HL-60 (cell line): ENCODE results near the gene SLC37A2.

ENCODE experiments used
- DNase-seq, 2 experiments: peaks; one replicate each; pipeline ENCODE4 v3.0.0-alpha.2; 2010 to 2020; ENCODE audit warnings: low read depth in 1 of 2, low spot score in 1 of 2
- H3K27ac ChIP-seq: fragments of 250-450 bp; sonication (Bioruptor Pico); replicated peaks from 2 replicates; pipeline ENCODE4 v1.5.1; 2020; ENCODE audit warnings: mild to moderate bottlenecking, moderate library complexity
- H3K27me3 ChIP-seq: fragments of 250-450 bp; sonication (Bioruptor Pico); 2 replicates; pipeline ENCODE4 v1.5.1; 2021; ENCODE audit warnings: mild to moderate bottlenecking, moderate library complexity; ENCODE audit not compliant: insufficient read depth, poor library complexity, severe bottlenecking
- H3K4me3 ChIP-seq: replicated peaks from 2 replicates; pipeline ENCODE4 v1.5.1; 2011; ENCODE audit warnings: mild to moderate bottlenecking, control low read depth, low read length; ENCODE audit not compliant: insufficient read depth
- CTCF ChIP-seq: IDR thresholded peaks from one replicate; pipeline ENCODE4 v1.5.1; 2011; ENCODE audit warnings: low read length, control low read depth, inconsistent platforms; ENCODE audit not compliant: insufficient read depth
- GABPA ChIP-seq: IDR thresholded peaks from 2 replicates; pipeline ENCODE4 v1.6.1; 2012; ENCODE audit warnings: low read depth
- POLR2AphosphoS5 ChIP-seq: IDR thresholded peaks from 2 replicates; pipeline ENCODE4 v1.6.1; 2012; ENCODE audit warnings: low read depth
- SPI1 ChIP-seq: IDR thresholded peaks from 2 replicates; pipeline ENCODE4 v1.6.1; 2012; ENCODE audit warnings: low read depth, mild to moderate bottlenecking, borderline replicate concordance
- TF ChIP-seq, protein P1 (sequence below): IDR thresholded peaks from 2 replicates; pipeline ENCODE4 v1.6.1; 2012; ENCODE audit warnings: low read depth; ENCODE audit not compliant: insufficient replicate concordance

Gene SLC37A2

GRCh38 chr11:125090816-125091215 is 27.7 kb downstream of the SLC37A2 start:
- Histone ChIP-seq H3K27ac (no peak overlapping the region), H3K27me3 (no peaks in the 10 kb centered on the region), H3K4me3 (no peak overlapping the region)
- TF ChIP-seq CTCF: no peak
- TF ChIP-seq SPI1: no peak
- TF ChIP-seq, protein P1, sequence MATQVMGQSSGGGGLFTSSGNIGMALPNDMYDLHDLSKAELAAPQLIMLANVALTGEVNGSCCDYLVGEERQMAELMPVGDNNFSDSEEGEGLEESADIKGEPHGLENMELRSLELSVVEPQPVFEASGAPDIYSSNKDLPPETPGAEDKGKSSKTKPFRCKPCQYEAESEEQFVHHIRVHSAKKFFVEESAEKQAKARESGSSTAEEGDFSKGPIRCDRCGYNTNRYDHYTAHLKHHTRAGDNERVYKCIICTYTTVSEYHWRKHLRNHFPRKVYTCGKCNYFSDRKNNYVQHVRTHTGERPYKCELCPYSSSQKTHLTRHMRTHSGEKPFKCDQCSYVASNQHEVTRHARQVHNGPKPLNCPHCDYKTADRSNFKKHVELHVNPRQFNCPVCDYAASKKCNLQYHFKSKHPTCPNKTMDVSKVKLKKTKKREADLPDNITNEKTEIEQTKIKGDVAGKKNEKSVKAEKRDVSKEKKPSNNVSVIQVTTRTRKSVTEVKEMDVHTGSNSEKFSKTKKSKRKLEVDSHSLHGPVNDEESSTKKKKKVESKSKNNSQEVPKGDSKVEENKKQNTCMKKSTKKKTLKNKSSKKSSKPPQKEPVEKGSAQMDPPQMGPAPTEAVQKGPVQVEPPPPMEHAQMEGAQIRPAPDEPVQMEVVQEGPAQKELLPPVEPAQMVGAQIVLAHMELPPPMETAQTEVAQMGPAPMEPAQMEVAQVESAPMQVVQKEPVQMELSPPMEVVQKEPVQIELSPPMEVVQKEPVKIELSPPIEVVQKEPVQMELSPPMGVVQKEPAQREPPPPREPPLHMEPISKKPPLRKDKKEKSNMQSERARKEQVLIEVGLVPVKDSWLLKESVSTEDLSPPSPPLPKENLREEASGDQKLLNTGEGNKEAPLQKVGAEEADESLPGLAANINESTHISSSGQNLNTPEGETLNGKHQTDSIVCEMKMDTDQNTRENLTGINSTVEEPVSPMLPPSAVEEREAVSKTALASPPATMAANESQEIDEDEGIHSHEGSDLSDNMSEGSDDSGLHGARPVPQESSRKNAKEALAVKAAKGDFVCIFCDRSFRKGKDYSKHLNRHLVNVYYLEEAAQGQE: no peak
- TF ChIP-seq POLR2AphosphoS5: no peak
- TF ChIP-seq GABPA: no peak
- DNase-seq: no peak

GRCh38 chr11:125091247-125091876 is 28.3 kb downstream of the SLC37A2 start:
- H3K4me3 ChIP-seq: no peak overlapping the region
- no peak for TF ChIP-seq POLR2AphosphoS5
- no peak for TF ChIP-seq GABPA
- no peak for TF ChIP-seq SPI1
- no peak for TF ChIP-seq CTCF
- TF ChIP-seq, protein P1: no peak
- no peak overlapping the region for H3K27ac ChIP-seq
- no peak for DNase-seq
- no peaks in the 10 kb centered on the region for H3K27me3 ChIP-seq

- Histone ChIP-seq H3K27ac (no peak overlapping the region), H3K4me3 (no peak overlapping the region), H3K27me3 (no peaks in the 10 kb centered on the region)
- no peak for TF ChIP-seq SPI1
- TF ChIP-seq, protein P1: no peak
- no peak for DNase-seq
Measured at GRCh38 chr11:125091877-125092664, 29.0 kb downstream of the SLC37A2 start.
